Measurements from ENCODE around the gene CBARP.
"Not testable (repeated sequence)": the region's sequence is repeated elsewhere in the genome, so short reads cannot be mapped to it uniquely, and the experiment has no call there.

The CBARP gene

DNA sequence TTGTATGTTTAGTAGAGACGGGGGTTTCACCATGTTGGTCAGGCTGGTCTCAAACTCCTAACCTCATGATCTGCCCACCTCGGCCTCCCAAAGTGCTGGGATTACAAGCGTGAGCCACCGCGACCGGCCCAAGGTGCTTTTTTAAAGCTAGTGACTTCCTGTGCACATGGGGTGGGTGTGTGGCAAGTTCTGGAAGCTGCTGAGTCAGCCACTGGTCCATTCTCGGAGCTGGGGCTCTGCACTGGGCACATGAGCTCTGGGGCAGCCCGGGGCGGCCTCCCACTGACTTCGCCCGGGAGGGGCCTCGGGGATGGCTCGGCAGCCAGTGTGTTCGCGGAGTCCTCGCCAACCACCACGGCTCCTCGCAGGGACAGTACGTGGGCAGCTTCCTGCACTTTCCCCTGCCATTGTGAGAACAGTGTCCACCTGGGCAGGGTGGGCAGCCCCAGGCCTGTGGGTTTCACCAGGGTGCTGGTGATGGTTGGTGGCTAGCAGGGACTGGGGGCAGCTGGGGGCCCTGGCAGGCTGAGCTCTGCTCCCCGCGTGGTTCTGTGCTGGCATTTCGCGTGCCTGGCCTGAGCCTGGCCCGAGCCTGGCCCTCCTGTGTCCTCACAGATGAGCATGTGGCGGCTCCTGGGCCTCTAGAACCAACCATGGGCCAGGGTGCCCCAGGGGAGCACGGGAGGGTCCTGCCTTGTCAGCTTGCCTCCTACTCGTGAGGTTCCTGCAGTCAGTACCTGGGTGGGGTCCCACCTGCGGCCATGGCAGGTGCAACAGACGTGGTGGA, 12.2 kb downstream of the CBARP start:
- no peak for DNase-seq

DNA sequence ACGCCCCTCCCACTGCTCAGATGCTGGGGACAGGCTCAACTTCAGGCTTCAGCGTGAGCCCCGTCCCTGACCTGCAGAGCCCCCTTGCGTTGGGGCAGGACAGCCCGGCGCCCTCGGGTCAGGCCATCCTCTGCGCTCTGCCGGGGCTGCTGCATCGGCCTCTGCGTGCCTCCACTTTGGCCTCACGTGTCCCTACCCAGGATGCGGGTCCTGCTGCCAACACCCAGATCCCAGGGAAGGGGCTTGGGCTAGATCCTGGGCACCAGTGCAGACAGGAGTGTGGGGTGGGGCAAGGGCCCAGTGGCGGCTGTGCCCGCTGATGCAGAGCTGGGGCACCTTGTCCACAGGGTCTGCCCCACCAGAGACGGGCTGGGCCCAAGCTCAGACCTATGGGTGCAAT, 13.0 kb downstream of the CBARP start:
- no peak for DNase-seq

DNA sequence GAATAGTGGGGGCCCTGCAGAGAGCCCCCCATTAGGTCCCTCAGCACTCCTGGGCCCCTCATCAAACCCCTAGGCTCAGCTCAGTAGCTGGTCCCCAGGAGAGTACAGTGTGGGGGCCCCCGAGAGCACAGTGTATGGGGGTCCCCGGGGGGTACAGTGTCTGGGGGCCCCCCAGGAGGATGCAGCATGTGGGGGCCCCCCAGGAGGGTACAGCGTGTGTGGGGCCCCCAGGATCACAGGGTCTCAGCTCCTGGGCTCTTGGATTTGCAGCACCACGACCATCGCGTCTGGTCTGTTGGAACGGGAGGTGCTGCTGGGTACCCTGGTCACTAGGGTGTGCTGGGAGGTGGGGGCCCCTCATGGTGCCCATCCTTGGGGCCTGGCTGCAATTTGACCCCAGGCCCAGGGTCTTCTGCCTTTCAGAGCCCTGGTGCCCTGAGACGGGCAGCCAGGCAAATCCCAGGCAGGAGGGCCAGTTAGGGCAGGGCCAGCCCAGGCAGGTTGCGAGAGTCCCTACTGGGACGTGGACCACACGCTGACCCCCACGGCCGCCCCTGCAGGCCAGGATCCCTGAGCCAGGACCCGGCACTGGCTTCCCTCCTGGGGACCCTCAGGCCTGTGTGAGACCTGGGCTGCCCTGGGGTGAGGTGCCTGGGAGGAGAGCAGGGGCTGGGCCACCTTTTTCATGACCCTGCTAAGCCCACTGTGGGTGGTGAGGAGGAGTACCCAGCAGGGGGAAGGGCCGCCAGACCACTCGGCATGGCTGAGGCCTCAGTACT, 13.6 kb downstream of the CBARP start:
- DNase-seq, result no peak

DNA sequence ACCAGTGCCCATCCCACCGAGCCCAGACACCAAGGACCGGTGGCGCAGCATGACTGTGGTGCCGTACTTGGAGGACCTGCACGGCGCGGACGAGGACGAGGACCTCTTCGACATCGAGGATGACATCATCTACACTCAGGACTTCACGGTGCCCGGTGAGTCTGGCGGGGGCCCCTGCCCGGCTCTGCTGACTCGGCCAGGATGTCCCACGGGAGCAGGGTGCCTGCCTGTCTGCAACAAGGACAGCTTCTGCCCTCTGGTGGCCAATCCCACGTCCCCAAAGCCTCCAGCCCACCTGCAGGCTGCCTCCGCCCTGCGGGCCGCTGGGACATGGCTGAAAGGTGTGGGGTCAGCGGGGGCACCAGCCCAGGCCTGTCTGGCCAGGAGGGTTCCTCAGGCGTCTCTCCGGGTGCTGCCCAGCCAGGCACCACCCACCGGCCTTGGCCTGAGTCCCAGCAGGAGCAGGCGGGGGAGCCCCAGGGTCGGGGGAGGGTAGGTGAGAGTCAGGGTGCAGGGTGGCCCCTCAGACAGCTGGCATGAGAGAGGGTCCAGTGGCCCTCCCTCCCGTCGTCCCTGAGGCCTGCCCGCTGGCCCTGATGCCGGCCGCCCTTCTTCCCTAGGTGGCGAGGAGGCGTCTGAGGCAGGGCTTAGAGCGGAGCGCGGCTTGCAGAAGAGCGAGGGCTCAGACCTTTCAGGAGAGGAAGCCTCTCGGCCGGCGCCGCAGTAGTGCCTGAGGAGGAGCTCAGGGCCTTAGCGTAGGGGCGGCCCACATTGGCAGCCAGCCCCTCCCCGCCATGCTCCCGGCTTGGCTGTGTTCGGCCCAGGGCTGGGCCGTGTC, 14.6 kb downstream of the CBARP start:
- no peak for DNase-seq

DNA sequence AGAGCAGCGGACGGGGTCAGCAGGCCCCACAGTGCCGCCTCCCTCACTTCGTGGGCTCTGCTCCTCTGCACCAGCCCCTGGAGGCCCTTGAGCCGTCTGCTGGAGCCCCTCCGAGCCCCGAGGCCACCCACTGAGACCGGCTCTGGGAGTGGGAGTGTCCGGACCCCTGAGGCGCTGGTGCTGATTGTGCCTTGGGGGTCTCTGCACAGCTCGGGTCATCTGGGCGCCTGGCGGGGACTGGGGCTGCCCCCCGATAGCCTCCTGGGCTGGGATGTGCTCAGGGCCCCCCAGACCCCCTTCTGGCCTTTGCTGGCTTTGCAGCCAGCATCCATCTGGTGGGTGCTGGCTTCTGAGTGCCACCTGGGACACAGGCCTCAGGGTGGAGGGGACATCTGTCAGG, 15.4 kb downstream of the CBARP start:
- no peak for DNase-seq

DNA sequence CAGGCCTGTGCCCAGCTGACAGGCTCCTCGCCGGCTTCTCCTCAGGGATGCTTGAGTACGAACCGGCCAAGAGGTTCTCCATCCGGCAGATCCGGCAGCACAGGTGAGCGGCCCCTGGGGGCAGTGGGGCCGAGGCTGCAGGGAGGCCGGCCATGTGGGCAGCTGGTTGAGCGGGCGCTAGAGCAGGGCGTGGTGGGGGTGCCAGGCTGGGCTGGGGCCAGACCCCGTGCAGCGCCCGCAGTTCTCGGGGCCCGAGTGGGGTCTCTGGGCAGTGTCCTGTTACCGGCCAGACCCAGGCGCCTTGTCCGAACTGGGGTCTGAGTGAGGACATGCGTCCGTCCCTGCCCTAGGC, 15.9 kb downstream of the CBARP start:
- no peak for DNase-seq

DNA sequence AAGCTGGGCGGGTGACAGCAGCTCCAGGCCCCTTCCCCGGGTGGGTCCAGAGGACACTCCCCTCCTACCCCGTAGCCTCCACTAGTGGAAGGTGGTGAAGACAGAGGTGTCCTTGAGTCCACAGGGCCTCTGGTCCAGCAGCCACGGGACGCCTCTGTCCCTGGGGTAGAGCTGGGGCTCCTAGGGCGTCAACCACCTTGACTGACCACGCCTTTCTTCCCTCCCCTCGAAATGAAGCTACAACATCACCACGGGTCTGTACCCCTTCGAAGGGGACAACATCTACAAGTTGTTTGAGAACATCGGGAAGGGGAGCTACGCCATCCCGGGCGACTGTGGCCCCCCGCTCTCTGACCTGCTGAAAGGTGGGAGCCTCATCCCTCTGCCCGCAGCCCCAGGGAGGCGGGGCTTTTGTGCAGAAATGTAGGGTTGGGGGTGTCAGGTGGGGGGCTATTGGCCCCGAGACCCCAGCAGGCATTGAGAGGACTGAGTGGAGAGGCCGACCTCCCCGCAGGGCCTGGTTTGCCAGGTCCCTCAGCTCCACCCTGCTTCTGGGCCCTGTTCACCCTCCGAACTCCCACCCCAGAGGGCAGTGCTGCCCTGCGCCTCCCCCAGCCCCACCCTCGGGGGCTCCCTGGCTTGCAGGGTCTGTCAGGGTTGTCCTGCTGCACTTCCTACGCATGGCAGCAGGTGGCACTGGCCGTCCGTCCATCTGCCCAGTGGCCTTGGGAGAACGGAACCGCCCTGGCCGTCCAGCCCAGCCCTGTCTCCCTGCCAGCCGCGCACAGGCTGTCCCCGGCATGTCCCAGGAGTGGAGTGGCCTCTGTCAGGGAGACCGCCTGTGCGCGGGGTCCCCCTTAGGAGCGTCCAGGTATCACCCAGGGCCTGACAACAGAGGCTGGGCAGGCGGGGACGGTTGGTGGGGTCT, 16.6 kb downstream of the CBARP start:
- no peak for DNase-seq

DNA sequence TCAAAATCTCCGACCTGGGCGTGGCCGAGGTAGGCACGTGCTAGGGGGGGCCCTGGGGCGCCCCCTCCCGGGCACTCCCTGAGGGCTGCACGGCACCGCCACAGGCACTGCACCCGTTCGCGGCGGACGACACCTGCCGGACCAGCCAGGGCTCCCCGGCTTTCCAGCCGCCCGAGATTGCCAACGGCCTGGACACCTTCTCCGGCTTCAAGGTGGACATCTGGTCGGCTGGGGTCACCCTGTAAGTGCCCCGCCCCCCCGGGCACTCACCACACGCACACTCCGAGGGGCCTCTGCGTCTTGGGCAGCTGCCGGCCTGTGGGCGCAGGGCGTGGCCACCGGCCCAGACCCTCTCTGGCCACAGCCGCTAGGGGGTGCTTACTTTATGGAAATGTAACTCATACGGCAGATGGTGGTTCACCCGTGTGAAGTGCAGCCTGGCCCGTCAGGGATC, 17.3 kb downstream of the CBARP start:
- no peak for DNase-seq

DNA sequence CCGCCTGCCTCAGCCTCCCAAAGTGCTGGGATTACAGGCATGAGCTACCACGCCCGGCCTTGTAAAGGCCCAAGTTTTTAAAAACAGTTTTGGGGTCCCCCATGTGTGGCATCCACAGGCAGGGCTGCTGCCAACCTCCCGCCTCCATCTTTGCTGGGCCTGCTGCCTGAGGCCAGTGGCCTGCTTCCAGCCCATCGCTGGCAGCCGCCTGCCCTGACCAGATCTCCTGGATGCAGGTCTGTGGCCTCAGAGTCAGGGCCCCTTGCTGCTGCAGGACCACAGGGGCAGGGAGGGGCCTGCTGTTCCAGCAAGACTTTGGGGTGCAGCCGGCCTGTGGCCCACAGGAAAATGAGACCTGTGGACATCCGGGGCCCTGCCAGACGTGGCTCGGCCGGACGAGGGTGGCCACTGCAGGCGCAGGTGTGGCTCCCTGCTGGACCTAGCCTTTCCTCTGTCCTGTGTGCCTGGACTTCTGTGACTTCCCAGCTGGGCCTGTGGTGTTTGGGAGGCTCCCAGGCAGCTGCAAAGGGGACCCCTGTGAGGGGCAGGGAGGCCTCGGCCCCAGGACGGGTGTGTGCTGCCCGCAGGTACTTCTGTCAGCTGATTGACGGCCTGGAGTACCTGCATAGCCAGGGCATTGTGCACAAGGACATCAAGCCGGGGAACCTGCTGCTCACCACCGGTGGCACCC, 17.9 kb downstream of the CBARP start:
- no peak for DNase-seq

DNA sequence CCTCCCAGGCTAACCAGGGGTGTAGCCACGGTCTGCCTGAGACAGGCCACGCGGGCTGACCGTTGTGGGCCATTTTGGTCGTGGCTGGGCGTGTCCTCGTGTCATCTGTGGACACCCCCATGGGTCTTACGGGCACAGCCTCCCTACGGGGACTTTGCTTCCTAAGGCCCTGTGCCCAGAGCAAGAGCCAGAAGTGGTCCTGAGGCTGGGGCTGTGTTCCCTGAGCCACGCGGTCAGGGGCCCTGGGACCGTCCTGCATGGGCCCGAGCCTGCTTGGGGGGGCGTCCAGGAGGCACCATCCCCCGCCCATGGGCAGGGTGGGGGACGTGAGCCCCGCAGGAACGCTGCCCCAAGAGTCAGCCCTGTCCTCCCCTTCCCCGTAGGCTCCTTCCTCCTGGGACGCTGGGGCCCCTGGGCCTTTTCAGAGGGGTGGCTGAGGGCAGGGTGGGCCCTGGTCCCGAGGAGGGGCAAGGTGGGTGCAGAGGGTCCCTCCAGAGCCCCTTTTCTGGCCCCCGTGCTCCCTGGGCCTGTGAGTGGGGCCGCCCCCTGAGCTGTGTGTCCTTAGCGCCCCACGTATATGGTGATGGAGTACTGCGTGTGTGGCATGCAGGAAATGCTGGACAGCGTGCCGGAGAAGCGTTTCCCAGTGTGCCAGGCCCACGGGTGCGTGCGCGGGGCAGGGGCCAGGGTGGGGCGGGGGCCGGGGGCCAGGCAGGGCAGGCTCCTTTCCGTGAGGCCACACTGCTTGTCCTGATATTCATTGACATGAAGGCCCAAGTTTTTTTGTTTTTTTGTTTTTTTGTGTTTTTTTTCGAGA, 18.8 kb downstream of the CBARP start:
- no peak for DNase-seq

DNA sequence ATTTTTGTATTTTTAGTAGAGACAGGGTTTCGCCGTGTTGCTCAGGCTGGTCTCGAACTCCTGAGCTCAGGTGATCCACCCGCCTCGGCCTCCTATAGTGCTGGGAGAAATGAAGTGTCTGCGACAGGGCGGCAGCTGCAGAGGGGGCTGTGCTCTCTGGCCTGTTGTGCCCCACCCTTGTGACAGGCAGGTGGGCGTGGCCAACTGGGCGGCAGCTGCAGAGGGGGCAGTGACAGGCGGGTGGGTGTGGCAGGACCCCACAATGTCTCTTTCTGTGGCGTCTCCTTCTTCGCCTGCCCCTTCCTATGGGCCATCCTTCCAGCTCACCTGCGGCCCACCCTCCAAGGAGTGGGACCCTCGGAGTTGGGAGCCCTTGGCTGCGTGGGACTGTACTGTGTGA, 20.4 kb downstream of the CBARP start:
- DNase-seq, result no peak

DNA sequence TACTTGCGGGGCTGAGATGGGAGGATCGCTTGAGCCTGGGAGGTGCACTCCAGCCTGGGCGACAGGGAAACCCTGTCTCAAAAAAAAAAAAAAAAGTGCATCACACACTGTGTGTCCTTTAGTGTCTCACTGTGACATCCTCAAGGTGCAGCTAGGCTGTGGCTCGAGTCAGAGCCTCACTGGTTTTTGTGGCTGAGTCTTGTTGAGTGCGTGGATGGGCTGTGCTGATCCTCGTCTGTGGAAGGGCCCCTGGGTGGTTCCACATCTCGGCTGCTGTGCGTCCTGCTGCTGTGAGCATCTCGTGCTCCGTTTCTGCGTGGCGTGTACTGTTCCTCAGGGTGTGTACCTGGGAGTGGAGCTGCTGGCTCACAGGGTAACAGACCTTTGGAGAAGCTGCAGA, 21.0 kb downstream of the CBARP start:
- DNase-seq, result no peak

DNA sequence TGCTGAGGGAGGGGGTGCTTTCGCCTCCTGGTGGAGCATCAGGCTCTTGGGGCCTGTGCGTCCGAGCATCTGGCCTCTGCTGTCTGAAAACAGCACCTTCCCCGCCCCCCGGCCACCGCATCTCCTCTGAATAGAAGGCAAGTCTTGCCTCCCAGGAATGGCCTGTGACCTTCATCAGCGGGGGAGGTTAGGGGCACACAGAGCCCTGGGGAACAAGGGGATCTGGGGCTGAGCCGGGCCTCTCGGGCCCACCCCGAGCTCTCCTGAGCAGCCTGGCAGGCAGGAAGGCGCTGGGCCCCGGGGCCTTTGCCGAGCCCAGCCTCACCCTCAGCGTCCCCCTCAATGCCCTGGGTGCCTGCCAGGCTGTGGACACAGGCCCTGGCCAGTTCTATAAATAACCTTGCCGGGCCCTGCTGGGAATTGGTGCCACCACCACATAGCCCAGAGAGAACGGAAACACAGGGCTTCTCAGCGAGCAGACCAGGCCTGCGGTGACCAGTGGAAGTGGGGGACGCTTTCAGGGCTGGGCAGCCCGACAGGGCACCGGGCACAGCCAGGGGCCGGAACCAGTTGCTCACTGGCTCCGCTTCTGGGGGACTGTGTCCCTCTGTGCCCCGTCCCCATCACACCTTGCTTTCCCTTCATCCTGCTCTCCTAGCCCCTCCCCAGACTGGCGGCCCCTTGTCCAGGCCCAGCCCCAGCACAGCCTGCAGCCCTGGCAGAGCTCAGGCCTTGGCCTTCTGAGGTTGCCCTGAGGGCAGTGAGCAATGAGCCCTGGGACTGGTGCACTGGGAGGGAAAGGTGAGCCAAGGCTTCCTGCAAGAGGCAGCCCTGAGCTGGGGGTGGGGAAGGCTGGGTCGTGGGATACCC, 22.7 kb downstream of the CBARP start:
- DNase-seq, result no peak

DNA sequence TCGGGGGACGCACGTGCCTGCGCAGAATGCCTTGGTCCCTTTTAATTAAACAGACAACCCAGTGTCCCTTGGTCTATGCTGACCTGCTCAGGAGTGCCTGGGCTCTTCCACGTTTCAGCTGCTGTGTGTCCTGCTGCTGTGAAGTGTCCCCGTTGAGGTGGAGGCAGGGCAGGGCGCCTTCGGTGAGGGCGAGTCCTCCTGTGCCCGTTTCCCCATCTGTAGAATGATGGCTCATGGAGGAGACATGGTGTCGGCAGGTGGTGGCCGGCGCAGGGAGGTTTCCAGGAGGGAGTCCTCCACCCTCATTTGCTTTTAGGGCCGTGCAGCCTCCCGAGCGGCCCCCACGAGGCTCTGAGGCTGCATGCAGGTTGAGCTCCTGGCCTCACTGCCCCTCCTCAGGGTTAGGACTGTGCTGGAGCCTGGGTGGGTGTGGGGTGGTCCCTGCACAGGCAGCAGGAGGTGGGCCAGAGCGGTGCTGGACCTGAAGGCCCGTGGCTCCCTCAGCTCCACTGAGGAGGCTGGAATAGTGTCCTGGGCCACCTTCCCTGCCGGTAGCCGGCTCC, 23.4 kb downstream of the CBARP start:
- no peak for DNase-seq

DNA sequence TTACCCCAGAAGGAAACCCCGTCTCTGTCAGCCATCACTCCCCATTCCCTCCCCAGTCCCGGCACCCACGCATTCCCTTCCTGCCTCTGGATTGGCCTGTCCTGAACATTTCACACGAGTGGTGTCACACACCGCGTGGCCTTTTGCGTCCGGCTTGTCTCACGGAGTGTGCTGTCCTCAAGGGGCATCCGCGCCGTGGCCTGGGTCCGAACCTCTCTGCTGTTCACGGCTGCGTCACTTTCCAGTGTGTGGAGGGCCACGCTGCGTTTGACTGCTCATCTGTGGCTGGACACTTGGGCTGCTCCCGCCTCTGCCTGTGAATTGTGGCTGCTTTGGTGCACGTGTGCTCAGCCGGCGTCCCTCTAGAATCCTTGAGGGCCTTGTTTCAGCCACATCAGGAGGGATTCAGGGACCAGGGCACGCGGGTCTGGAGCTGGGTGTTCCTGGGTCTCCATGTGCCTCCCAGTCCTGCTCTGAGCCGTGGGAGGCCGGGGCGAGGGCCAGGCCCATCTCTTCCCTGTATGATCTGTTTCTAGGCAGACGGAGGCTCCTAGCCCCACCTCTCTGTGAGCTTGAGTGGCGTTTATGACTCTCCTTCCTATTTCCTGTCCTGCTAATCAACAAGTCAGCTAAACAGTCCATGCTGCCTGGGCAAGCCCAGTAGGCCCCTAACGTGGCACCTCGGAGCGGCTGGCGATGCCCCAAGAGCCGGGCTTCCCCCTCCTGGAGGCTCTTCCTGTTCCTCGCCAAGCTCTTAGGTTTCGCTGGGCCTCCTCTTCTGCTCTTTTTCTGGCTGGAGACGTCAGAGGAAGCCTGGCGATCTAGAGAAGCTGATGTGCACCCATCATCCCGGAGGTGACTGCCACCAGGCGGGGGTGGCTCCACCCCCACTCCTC, 24.2 kb downstream of the CBARP start:
- DNase-seq, result peak; percentile 35

DNA sequence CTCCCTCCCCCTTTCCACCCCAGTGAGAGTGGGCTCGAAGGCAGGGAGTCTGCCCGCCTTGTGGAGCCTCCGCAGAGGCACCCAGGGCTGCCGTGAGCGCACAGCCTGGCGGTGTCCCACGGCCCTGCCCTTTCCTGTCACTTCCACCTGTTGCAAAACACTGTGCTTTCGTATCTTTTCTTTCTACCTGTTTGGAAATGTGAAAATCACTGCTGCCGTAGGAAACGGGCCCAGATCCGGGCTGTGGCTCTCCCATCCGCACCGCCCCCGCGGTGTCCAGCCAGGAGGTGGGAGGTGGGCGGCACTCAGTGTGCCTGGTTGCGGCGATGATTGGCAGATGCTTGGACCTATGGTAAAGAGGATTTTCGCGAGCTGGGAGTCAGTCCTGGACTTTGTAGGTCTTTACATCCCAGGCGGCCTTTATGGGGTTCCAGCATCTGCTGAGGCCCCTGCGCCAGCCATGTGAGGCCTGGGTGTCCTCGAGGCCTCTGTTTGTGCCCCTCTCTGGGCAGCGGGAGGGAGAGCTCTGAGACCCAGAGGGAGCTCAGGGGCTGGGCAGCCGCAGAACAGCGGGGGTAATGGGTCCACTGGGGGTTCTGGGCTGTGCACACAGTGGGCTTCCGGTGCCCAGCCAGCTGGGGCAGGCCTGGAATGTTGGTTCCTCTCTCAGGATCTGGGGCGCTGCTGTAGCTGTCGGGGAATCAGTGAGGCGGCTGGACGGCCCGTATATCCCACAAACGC, 26.1 kb downstream of the CBARP start:
- no peak for DNase-seq

DNA sequence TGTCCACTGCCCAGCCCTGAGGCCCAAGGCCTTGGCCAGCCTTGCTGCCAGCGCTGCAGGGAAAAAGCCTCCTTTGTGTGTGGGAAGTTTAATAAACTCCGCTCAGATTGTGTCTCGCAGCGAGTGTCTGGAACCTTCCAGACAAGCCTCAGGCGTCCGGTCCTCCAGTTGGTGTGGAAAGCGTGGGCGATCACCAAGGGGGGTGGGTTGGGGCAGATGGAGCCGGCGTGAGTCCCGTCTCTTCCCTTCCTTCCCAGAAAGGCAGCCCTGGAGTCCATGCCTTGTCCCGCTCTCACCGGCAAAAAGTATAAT, 27.6 kb downstream of the CBARP start:
- DNase-seq, result no peak

DNA sequence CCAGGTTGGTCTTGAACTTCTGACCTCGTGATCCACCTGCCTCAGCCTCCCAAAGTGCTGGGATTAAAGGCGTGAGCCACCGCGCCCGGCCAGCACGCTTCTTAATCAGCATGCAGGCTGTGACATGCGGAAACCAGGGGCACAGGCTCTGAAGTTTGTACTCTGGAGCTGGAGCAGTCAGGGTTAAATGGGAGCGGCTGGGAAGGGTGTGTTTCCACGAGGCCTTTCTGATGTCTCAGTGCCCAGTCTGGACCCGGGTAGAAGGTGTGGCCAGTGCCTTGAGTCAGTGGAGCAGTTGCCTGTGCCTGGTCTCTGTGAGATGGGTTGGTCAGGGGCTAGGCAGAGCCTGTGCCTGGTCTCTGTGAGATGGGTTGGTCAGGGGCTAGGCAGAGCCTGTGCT, 29.0 kb downstream of the CBARP start:
- DNase-seq, result not testable (repeated sequence)

Measured in activated effector memory CD4-positive, alpha-beta T cell treated with Interleukin-2 at 50 U/mL for 16 hours (primary cell).